Erythroblast (primary cell): ENCODE measurements around the gene PIP5K1C.
"Not testable (repeated sequence)": the region's sequence is repeated elsewhere in the genome, so short reads cannot be mapped to it uniquely, and the experiment has no call there.

Source experiments
- DNase-seq, 2 experiments: peaks; one replicate each; lab custom pipeline; 2025; lab: John Stamatoyannopoulos, UW
- GATA1 ChIP-seq: IDR thresholded peaks from 2 replicates; pipeline ENCODE4 v1.6.1; 2011; ENCODE audit warnings: low read depth, mild to moderate bottlenecking, control low read depth, low read length, moderate library complexity
- POLR2A ChIP-seq: IDR thresholded peaks from 2 replicates; pipeline ENCODE4 v1.6.1; 2011; ENCODE audit warnings: mild to moderate bottlenecking, low read length

Gene PIP5K1C

DNA sequence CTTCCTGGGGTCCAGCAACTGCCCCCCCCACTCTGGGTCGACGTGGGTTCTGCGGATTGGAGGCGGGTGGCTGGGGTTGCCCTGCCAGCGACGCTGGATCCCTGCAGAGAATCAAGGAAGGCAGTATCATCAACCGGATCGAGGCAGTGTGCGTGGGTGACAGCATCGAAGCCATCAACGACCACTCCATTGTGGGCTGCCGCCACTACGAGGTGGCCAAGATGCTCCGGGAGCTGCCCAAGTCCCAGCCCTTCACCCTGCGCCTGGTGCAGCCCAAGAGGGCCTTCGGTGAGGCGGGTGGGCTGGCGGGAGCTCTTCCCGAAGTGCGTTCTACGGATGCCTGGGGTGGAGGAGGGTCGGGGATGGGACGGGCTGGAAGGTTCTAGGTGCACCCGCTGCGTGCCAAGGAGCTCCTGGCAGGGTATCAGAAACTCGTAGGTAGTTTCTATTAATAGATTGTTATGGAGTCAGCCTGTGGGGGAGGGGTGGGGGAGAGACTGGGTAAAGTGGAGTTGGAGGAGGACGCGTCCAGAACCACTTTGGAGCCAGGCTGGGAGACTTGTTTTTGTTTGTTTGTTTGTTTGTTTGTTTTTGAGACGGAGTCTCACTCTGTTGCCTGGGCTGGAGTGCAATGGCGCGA, 113.4 kb downstream of the PIP5K1C start:
- TF ChIP-seq POLR2A (no peak), GATA1 (no peak)
- no peak for DNase-seq

DNA sequence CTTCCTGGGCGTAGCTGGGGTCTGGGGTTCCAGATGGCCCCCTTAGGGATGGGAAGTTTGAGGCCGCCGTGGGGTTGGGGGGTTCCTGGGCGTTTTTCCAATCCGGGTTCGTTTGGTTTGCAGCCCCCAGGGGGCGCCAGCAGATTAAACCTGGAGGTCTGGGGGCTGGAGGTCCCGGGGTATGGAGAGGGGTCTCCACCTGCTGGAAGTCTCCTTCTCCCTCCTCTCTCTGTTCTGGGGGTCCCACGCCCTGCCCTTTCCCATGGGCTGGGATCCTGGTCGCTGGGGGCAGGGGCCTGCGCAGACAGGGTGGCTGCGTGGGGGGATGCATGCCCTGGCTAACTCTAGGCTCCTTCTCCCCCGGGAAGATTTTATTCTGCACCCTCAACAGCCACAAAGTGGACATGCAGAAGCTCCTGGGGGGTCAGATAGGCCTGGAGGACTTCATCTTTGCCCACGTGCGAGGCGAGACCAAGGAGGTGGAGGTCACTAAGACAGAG, 114.1 kb downstream of the PIP5K1C start:
- peak in 1 of 2 experiments; percentile 22 for DNase-seq
- TF ChIP-seq POLR2A (no peak), GATA1 (no peak)

DNA sequence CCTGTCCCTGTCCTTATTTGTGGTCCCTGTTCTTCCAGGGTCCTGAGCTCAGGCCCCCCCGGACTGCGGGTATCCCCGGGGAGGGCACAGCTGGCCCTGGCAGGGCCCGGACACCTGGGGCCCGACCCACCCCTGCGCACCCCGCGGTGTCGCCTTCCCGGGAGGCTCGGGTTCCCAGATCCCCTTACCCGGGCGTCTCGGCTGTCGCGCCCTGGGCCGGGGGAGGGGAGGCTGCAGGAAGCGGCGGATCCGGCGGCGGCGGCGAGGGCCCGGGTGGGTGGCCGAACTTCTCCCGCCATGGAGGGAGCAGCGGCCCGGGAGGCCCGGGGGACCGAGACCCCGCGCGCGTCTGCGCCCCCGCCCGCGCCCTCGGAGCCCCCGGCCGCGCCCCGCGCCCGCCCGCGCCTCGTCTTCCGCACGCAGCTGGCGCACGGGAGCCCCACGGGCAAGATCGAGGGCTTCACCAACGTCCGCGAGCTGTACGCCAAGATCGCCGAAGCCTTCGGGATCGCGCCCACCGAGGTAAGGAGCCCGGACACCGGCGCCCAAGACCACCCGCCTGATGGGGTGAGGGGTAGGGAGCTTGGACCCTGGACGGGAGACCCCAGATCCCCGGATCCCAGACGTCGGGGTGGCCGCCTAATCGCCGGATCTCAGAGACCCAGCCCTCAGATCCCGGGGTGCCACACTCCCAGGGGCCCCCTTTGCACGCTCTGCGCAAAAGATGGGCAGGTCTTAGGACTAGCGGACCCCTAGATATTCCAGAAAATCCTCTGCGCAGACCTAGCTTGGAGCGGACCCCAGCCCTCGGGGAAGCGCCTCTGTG, 114.8 kb downstream of the PIP5K1C start, which contains the start of gene GIPC3:
TSS of gene GIPC3 (plus strand) at position 178 of the 826 bp plus-strand sequence. CDS start at position 298, 120 bp downstream.
- DNase-seq, result no peak
- TF ChIP-seq GATA1 (no peak), POLR2A (no peak)

DNA sequence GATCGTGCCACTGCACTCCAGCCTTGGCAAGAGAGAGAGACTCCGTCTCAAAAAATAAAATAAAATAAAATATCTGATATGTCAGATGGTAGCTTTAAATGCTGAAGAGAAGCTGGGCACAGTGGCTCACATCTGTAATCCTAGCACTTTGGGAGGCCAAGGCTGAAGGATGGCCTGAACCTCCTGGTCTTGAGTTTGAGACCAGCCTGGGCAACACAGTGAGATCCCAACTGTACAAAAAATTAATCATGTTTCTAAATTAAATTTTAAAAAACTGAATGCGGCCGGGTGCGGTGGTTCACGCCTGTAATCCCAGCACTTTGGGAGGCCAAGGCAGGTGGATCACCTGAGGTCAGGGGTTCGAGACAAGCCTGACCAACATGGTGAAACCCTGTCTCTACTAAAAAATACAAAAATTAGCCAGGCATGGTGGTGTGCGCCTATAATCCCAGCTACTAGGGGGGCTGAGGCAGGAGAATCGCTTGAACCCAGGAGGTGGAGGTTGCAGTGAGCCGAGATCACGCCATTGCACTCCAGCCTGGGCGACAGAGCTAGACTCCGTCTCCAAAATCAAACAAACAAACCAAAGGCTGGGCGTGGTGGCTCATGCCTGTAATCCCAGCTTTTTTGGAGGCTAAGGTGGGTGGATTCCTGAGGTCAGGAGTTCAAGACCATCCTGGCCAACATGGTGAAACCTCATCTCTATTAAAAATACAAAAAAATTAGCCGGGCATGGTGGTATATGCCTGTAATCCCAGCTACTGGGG, 116.0 kb downstream of the PIP5K1C start:
- not testable (repeated sequence) for DNase-seq

DNA sequence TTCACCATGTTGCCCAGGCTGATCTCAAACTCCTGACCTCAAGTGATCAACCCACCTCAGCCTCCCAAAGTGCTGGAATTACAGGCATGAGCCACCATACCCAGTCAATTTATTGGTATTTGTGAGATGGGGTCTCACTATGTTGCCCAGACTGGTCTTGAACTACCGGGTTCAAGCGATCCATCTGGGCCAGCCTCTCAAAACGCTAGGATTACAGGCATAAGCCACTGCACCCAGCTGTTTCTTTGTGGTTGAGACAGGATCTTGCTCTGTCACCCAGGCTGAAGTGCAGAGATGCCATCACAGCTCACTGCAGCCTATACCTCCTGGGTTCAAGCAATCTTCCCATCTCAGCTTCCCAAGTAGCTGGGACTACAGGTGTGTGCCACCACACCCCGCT, 118.5 kb downstream of the PIP5K1C start:
- DNase-seq, result not testable (repeated sequence)
